GM23338 (cell line): Measurements from ENCODE around the gene FBXO38.

Source experiments
- CREB1 ChIP-seq: fragments of 250-450 bp; sonication (Bioruptor Pico); IDR thresholded peaks from 2 replicates; pipeline ENCODE4 v1.5.0; 2020; ENCODE audit warnings: low read depth, mild to moderate bottlenecking, moderate library complexity
- CTCF ChIP-seq, 2 experiments: fragments of 200-600 bp in 1 of 2; sonication (generic) in 1 of 2; conservative IDR thresholded peaks; 2 replicates each; pipeline versions ENCODE4 v1.5.1 to v1.6.1; 2016 to 2017; ENCODE audit warnings: antibody characterized with exemption in 2 of 2, low read depth in 2 of 2, mild to moderate bottlenecking in 2 of 2, moderate library complexity in 1 of 2
- ETS1 ChIP-seq: IDR thresholded peaks from 2 replicates; pipeline ENCODE4 v1.6.1; 2016; ENCODE audit warnings: antibody characterized with exemption
- EZH2 ChIP-seq: fragments of 200-600 bp; sonication (generic); IDR thresholded peaks from one replicate; pipeline ENCODE4 v1.8.0; 2017; ENCODE audit warnings: antibody characterized with exemption, mild to moderate bottlenecking, low read depth; ENCODE audit not compliant: unreplicated experiment
- EZH2phosphoT487 ChIP-seq: fragments of 200-600 bp; sonication (generic); IDR thresholded peaks from one replicate; pipeline ENCODE4 v1.8.1; 2018; ENCODE audit warnings: antibody characterized with exemption; ENCODE audit not compliant: unreplicated experiment
- JUNB ChIP-seq: IDR thresholded peaks from one replicate; pipeline ENCODE4 v1.6.1; 2016; ENCODE audit warnings: antibody characterized with exemption; ENCODE audit not compliant: unreplicated experiment
- NANOG ChIP-seq: IDR thresholded peaks from 2 replicates; pipeline ENCODE4 v1.6.1; 2016; ENCODE audit warnings: antibody characterized with exemption, borderline replicate concordance
- POLR2AphosphoS5 ChIP-seq: IDR thresholded peaks from 2 replicates; pipeline ENCODE4 v1.6.1; 2016; ENCODE audit warnings: antibody characterized with exemption, low read depth
- REST ChIP-seq: IDR thresholded peaks from one replicate; pipeline ENCODE4 v1.6.1; 2018; ENCODE audit warnings: antibody characterized with exemption; ENCODE audit not compliant: unreplicated experiment
- STAT1 ChIP-seq: IDR thresholded peaks from one replicate; pipeline ENCODE4 v1.6.1; 2016; ENCODE audit warnings: antibody characterized with exemption; ENCODE audit not compliant: unreplicated experiment
- ZNF114 ChIP-seq: fragments of 250-450 bp; sonication (Bioruptor Pico); IDR thresholded peaks from 2 replicates; pipeline ENCODE4 v1.5.0; 2020; ENCODE audit warnings: mild to moderate bottlenecking, moderate library complexity

GRCh38 chr5:148469501-148469935 is 85.8 kb downstream of the FBXO38 start:
- TF ChIP-seq EZH2phosphoT487 (no peak), CTCF (conservative IDR thresholded peaks at IDR 0.05; ENCODE audit: low read depth in 2 of 2) (no peak), EZH2 (no peak), REST (no peak), POLR2AphosphoS5 (no peak), JUNB (no peak), ETS1 (no peak), NANOG (no peak), ZNF114 (CRISPR knock-in tag) (no peak), CREB1 (CRISPR knock-in tag) (no peak), STAT1 (no peak)
